GM12875 (cell line): ENCODE results near the gene CCNL1.
"Not testable (repeated sequence)": the region's sequence is repeated elsewhere in the genome, so short reads cannot be mapped to it uniquely, and the experiment has no call there.

Experiments
- H3K4me3 ChIP-seq: one replicate; pipeline ENCODE4 v1.5.1; 2011; ENCODE audit warnings: low read depth, low read length, control low read depth
- TF ChIP-seq, protein P1 (sequence below): IDR thresholded peaks from 2 replicates; pipeline ENCODE4 v1.5.1; 2011; ENCODE audit warnings: low read depth, mild to moderate bottlenecking, control low read depth, inconsistent platforms, low read length, moderate library complexity, borderline replicate concordance; ENCODE audit not compliant: insufficient read depth

CCNL1 gene

GRCh38 chr3:157175691-157176507 lies 16.0 kb upstream of the CCNL1 start:
- peak overlapping the region; percentile 49 for H3K4me3 ChIP-seq
- TF ChIP-seq, protein P1, sequence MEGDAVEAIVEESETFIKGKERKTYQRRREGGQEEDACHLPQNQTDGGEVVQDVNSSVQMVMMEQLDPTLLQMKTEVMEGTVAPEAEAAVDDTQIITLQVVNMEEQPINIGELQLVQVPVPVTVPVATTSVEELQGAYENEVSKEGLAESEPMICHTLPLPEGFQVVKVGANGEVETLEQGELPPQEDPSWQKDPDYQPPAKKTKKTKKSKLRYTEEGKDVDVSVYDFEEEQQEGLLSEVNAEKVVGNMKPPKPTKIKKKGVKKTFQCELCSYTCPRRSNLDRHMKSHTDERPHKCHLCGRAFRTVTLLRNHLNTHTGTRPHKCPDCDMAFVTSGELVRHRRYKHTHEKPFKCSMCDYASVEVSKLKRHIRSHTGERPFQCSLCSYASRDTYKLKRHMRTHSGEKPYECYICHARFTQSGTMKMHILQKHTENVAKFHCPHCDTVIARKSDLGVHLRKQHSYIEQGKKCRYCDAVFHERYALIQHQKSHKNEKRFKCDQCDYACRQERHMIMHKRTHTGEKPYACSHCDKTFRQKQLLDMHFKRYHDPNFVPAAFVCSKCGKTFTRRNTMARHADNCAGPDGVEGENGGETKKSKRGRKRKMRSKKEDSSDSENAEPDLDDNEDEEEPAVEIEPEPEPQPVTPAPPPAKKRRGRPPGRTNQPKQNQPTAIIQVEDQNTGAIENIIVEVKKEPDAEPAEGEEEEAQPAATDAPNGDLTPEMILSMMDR = no peak

GRCh38 chr3:157174649-157175498 lies 14.9 kb upstream of the CCNL1 start:
- TF ChIP-seq, protein P1 = no peak
- peak overlapping the region; percentile 75 for H3K4me3 ChIP-seq

GRCh38 chr3:157174290-157174648 lies 14.3 kb upstream of the CCNL1 start:
- TF ChIP-seq, protein P1 = no peak
- peak overlapping the region; percentile 75 for H3K4me3 ChIP-seq

DNA sequence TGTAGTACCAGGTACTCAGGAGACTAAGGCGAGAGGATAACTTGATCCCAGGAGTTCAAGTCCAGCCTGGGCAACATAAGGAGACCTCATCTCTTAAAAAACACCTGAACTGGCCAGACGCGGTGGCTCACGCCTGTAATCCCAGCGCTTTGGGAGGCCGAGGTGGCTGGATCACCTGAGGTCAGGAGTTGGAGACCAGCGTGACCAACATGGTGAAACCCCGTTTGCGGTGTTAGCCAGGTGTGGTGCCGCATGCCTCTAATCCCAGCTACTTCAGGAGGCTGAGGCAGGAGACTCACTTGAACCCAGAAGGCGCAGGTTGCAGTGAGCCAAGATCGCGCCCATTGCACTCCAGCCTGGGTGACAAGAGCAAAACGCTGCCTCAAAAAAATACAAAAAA lies 13.4 kb upstream of the CCNL1 start:
- not testable (repeated sequence) for H3K4me3 ChIP-seq

GRCh38 chr3:157172746-157173145 lies 12.8 kb upstream of the CCNL1 start:
- no peak overlapping the region for H3K4me3 ChIP-seq
- TF ChIP-seq, protein P1 = no peak

GRCh38 chr3:157170861-157171260 lies 10.9 kb upstream of the CCNL1 start:
- TF ChIP-seq, protein P1 = no peak
- H3K4me3 ChIP-seq = no peak overlapping the region

- H3K4me3 ChIP-seq = no peak overlapping the region
- TF ChIP-seq, protein P1 = no peak
Observed at GRCh38 chr3:157167371-157168042, 7.6 kb upstream of the CCNL1 start.
